ENCODE measurements around the gene RBM17.

DNA sequence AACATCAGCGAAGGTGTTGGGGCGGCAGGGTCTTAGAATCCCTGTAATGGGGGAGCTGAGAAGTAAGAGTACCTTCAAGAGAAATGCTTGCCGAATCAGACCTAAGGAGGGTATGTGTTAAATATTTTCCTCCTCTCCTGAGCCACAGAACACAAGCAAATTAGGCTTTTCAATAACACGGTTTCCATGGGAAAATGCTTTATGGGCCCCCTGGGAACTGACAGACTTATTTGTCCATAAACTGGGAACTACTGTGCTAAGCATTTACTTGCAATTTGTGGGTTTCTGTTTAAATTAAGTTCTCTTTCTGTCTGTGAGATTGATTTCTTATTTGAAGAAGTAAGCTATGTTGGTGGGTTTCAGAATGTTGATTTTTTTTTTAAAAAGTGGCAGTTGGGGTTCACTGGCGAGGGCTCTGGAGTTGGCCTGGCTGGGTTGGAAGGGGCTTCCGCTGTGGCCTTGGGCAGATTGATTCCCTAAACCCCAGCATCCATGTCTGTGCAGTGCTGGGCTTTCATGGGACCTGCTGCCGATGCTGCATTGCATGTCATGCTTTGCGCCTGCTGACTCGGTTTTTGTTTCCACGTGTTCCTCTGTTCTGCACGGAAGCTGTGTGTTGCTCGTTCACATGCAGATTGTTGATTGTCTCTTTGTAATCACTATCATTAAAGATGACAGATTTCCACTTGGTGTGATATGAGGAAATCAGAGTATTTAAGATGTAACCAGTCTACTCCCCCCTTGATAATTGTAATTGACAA is 7.2 kb downstream of the RBM17 start:
- TF ChIP-seq CTCF (IDR thresholded peaks at IDR 0.05), result no peak
- TF ChIP-seq POLR2A (IDR thresholded peaks at IDR 0.05), result no peak
